Type B pancreatic cell (in vitro differentiated cells): ENCODE results near the gene ADAMTS19. TPM values are rescaled to one million over a fixed set of nuclear protein-coding genes. Genes with fewer than 3 reads are reported as not detected.
A peak's percentile ranks its signal among the peaks of the same experiment; 100 is the strongest.

Source experiments
- DNase-seq: peaks from one replicate; pipeline ENCODE4 v3.0.0; 2021; ENCODE audit warnings: mixed read lengths; ENCODE audit not compliant: unreplicated experiment; ENCODE audit errors: extremely low spot score
- H3K27ac Mint-ChIP-seq: 2 replicates; pipeline ENCODE4 v1.8.0; 2021; ENCODE audit warnings: mild to moderate bottlenecking, mixed read lengths
- H3K27me3 Mint-ChIP-seq: 2 replicates; pipeline ENCODE4 v1.8.0; 2021; ENCODE audit warnings: mixed read lengths
- H3K36me3 Mint-ChIP-seq: 2 replicates; pipeline ENCODE4 v1.8.0; 2021; ENCODE audit warnings: mixed read lengths
- H3K4me1 Mint-ChIP-seq: one replicate; pipeline ENCODE4 v1.8.0; 2021; ENCODE audit warnings: mixed read lengths; ENCODE audit not compliant: unreplicated experiment
- H3K4me3 Mint-ChIP-seq: 2 replicates; pipeline ENCODE4 v1.8.0; 2021; ENCODE audit warnings: mild to moderate bottlenecking, mixed read lengths
- H3K9me3 Mint-ChIP-seq: 2 replicates; pipeline ENCODE4 v1.8.0; 2021; ENCODE audit warnings: mixed read lengths
- CTCF ChIP-seq: fragments of 200-600 bp; sonication (generic); conservative IDR thresholded peaks from 2 replicates; pipeline ENCODE4 v1.5.0; 2021; ENCODE audit warnings: antibody characterized with exemption, mild to moderate bottlenecking
- total RNA-seq: library from RNA; stranded (reverse); gene quantifications from 2 replicates; pipeline ENCODE4 v1.2.1, GENCODE V29; 2021; ENCODE audit warnings: low replicate concordance

ADAMTS19 gene
- total RNA-seq, 1 donor from 2014 or later, result 12.7 TPM

- H3K9me3 Mint-ChIP-seq, result no peaks in the 10 kb centered on the region
- no peak for TF ChIP-seq CTCF
- H3K27ac Mint-ChIP-seq, result no peak overlapping the region
- no peak overlapping the region for H3K4me3 Mint-ChIP-seq
- DNase-seq, result no peak
- H3K27me3 Mint-ChIP-seq, result peaks cover 3% of the 10 kb centered on the region
- H3K4me1 Mint-ChIP-seq, result peaks cover 11% of the 10 kb centered on the region
- no peaks in the 10 kb centered on the region for H3K36me3 Mint-ChIP-seq
These were observed 303.6 kb downstream of the ADAMTS19 start for GRCh38 chr5:129763651-129764050.

GRCh38 chr5:129766798-129767197 lies 306.7 kb downstream of the ADAMTS19 start:
- no peak for TF ChIP-seq CTCF
- Mint-ChIP-seq H3K9me3 (no peaks in the 10 kb centered on the region), H3K4me1 (peaks cover 27% of the 10 kb centered on the region), H3K4me3 (no peak overlapping the region), H3K36me3 (no peaks in the 10 kb centered on the region), H3K27ac (no peak overlapping the region), H3K27me3 (peaks cover 3% of the 10 kb centered on the region)
- DNase-seq, result no peak

DNA sequence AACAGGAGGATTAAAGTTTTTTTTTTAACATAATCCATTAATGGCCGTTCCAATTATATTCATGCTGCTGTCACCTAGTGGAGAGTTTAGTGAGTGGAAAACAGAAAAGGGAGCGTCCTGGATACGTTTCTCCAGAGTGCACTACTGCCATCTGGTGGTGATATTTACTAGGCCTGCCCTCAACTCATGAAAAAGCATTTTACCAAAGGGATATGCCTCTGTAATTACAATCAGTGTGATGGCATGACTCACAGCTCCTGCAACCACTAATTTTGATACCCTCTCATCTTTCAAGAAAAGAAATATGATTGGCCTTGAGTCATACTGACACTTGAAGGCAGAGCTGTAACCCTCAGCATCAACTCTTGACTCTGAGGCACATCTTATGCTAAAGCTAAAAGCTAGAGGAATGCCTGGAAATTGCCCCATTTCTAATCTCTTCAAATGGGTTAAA lies 307.9 kb downstream of the ADAMTS19 start:
- H3K36me3 Mint-ChIP-seq, result no peaks in the 10 kb centered on the region
- peaks cover 29% of the 10 kb centered on the region for H3K4me1 Mint-ChIP-seq
- peak overlapping the region; percentile 75 for H3K4me3 Mint-ChIP-seq
- H3K27me3 Mint-ChIP-seq, result peaks cover 3% of the 10 kb centered on the region
- peak; percentile 73 for DNase-seq
- H3K9me3 Mint-ChIP-seq, result no peaks in the 10 kb centered on the region
- TF ChIP-seq CTCF, result peak; percentile 99
- H3K27ac Mint-ChIP-seq, result no peak overlapping the region

GRCh38 chr5:129768735-129769134 lies 308.6 kb downstream of the ADAMTS19 start:
- no peak for TF ChIP-seq CTCF
- Mint-ChIP-seq H3K27ac (no peak overlapping the region), H3K36me3 (no peaks in the 10 kb centered on the region), H3K9me3 (no peaks in the 10 kb centered on the region), H3K4me3 (no peak overlapping the region), H3K27me3 (peaks cover 3% of the 10 kb centered on the region), H3K4me1 (peaks cover 27% of the 10 kb centered on the region)
- DNase-seq, result no peak

GRCh38 chr5:129770024-129770820 lies 310.1 kb downstream of the ADAMTS19 start:
- peaks cover 22% of the 10 kb centered on the region for H3K4me1 Mint-ChIP-seq
- no peaks in the 10 kb centered on the region for H3K9me3 Mint-ChIP-seq
- peaks cover 3% of the 10 kb centered on the region for H3K27me3 Mint-ChIP-seq
- H3K36me3 Mint-ChIP-seq, result no peaks in the 10 kb centered on the region
- no peak for TF ChIP-seq CTCF
- H3K4me3 Mint-ChIP-seq, result no peak overlapping the region
- no peak overlapping the region for H3K27ac Mint-ChIP-seq
- no peak for DNase-seq
